Ramos (cell line): Measurements from ENCODE around the gene BRD4.

ENCODE experiments used
- in situ Hi-C: fragments of 300-500 bp; cut with MboI; formaldehyde crosslinking; loops from one replicate; pipeline ENCODE4 v1.14.3; 2022; ENCODE audit warnings: low sequenced_read_pairs; ENCODE audit not compliant: unreplicated experiment

The BRD4 gene

GRCh38 chr19:15274477-15274876, 57.9 kb downstream of the BRD4 start:
- in situ Hi-C loops, result loop anchor here (25.0 kb wide), 1 partner anchor 88 kb away; no protein-coding TSS in a partner anchor

- in situ Hi-C loops, result loop anchor here (25.0 kb wide), 1 partner anchor 92 kb away; no protein-coding TSS in a partner anchor
Observed at GRCh38 chr19:15269806-15270205, 62.5 kb downstream of the BRD4 start.

GRCh38 chr19:15268928-15269253, 63.4 kb downstream of the BRD4 start:
- in situ Hi-C loops, result loop anchor here (25.0 kb wide), 1 partner anchor 93 kb away; no protein-coding TSS in a partner anchor

- in situ Hi-C loops, result loop anchor here (25.0 kb wide), 1 partner anchor 94 kb away; no protein-coding TSS in a partner anchor
Observed at GRCh38 chr19:15268192-15268927, 64.0 kb downstream of the BRD4 start.

GRCh38 chr19:15266683-15267082, 65.7 kb downstream of the BRD4 start:
- in situ Hi-C loops, result loop anchor here (25.0 kb wide), 1 partner anchor 96 kb away; no protein-coding TSS in a partner anchor

- in situ Hi-C loops, result loop anchor here (25.0 kb wide), 1 partner anchor 96 kb away; no protein-coding TSS in a partner anchor
Observed at GRCh38 chr19:15265850-15266248, 66.5 kb downstream of the BRD4 start.

GRCh38 chr19:15265214-15265849, 67.0 kb downstream of the BRD4 start:
- in situ Hi-C loops, result loop anchor here (25.0 kb wide), 1 partner anchor 97 kb away; no protein-coding TSS in a partner anchor

- in situ Hi-C loops, result loop anchor here (25.0 kb wide), 1 partner anchor 97 kb away; no protein-coding TSS in a partner anchor
Observed at GRCh38 chr19:15264933-15265206, 67.5 kb downstream of the BRD4 start.

- in situ Hi-C loops, result loop anchor here (25.0 kb wide), 1 partner anchor 98 kb away; no protein-coding TSS in a partner anchor
Observed at GRCh38 chr19:15264061-15264932, 68.0 kb downstream of the BRD4 start.

GRCh38 chr19:15263361-15263985, 68.9 kb downstream of the BRD4 start:
- in situ Hi-C loops, result loop anchor here (25.0 kb wide), 1 partner anchor 99 kb away; no protein-coding TSS in a partner anchor

GRCh38 chr19:15262011-15262410, 70.3 kb downstream of the BRD4 start:
- in situ Hi-C loops, result loop anchor here (25.0 kb wide), 1 partner anchor 100 kb away; no protein-coding TSS in a partner anchor

- in situ Hi-C loops, result loop anchor here (25.0 kb wide), 1 partner anchor 101 kb away; no protein-coding TSS in a partner anchor
Observed at GRCh38 chr19:15260939-15261338, 71.4 kb downstream of the BRD4 start.

GRCh38 chr19:15259907-15260306, 72.4 kb downstream of the BRD4 start:
- in situ Hi-C loops, result loop anchor here (10.0 to 25.0 kb wide), 2 partner anchors 102 to 295 kb away; no protein-coding TSS in a partner anchor

GRCh38 chr19:15257782-15258181, 74.6 kb downstream of the BRD4 start:
- in situ Hi-C loops, result loop anchor here (10.0 to 25.0 kb wide), 2 partner anchors 105 to 297 kb away; no protein-coding TSS in a partner anchor

- in situ Hi-C loops, result loop anchor here (10.0 to 25.0 kb wide), 2 partner anchors 105 to 298 kb away; no protein-coding TSS in a partner anchor
Observed at GRCh38 chr19:15256708-15257331, 75.5 kb downstream of the BRD4 start.

GRCh38 chr19:15255359-15255990, 76.9 kb downstream of the BRD4 start:
- in situ Hi-C loops, result loop anchor here (10.0 to 25.0 kb wide), 2 partner anchors 107 to 299 kb away; no protein-coding TSS in a partner anchor

GRCh38 chr19:15254547-15254946, 77.8 kb downstream of the BRD4 start:
- in situ Hi-C loops, result loop anchor here (10.0 to 25.0 kb wide), 2 partner anchors 108 to 300 kb away; no protein-coding TSS in a partner anchor

GRCh38 chr19:15253513-15253912, 78.8 kb downstream of the BRD4 start:
- in situ Hi-C loops, result loop anchor here (10.0 to 25.0 kb wide), 2 partner anchors 109 to 301 kb away; no protein-coding TSS in a partner anchor
